GM13977 (cell line): Measurements from ENCODE around the gene UBR7.

Experiments used
- DNase-seq: peaks from one replicate; pipeline ENCODE4 v3.0.0; 2012; ENCODE audit warnings: low spot score
- CTCF ChIP-seq: IDR thresholded peaks from 2 replicates; pipeline ENCODE4 v1.5.1; 2012; ENCODE audit warnings: mild to moderate bottlenecking, control low read depth; ENCODE audit not compliant: insufficient read depth; ENCODE audit errors: extremely low read depth, missing control alignments
- in situ Hi-C: fragments of 300-500 bp; cut with MboI; formaldehyde crosslinking; loops from one replicate; pipeline ENCODE4 v1.12.0; 2022; ENCODE audit warnings: low sequenced_read_pairs, low pct_unique_long_range_greater_than_20kb, mixed read lengths, inconsistent platforms; ENCODE audit not compliant: unreplicated experiment

UBR7 gene

GRCh38 chr14:93274055-93274806, 67.2 kb downstream of the UBR7 start:
- no peak for DNase-seq
- TF ChIP-seq CTCF: no peak
- in situ Hi-C loops: no loop called here

- in situ Hi-C loops: no loop called here
- no peak for DNase-seq
- TF ChIP-seq CTCF: no peak
These were observed 69.1 kb downstream of the UBR7 start for GRCh38 chr14:93276031-93276716.
